HG03442 (cell line): ENCODE results near the gene CNTRL.
"Not testable (repeated sequence)": the region's sequence is repeated elsewhere in the genome, so short reads cannot be mapped to it uniquely, and the experiment has no call there.

ENCODE experiments used
- ATAC-seq: cut with Tn5 transposase; IDR thresholded peaks from one replicate; pipeline ENCODE4 v1.9.1; 2021; ENCODE audit warnings: mild to moderate bottlenecking, moderate library complexity; ENCODE audit not compliant: unreplicated experiment

CNTRL gene, protein sequence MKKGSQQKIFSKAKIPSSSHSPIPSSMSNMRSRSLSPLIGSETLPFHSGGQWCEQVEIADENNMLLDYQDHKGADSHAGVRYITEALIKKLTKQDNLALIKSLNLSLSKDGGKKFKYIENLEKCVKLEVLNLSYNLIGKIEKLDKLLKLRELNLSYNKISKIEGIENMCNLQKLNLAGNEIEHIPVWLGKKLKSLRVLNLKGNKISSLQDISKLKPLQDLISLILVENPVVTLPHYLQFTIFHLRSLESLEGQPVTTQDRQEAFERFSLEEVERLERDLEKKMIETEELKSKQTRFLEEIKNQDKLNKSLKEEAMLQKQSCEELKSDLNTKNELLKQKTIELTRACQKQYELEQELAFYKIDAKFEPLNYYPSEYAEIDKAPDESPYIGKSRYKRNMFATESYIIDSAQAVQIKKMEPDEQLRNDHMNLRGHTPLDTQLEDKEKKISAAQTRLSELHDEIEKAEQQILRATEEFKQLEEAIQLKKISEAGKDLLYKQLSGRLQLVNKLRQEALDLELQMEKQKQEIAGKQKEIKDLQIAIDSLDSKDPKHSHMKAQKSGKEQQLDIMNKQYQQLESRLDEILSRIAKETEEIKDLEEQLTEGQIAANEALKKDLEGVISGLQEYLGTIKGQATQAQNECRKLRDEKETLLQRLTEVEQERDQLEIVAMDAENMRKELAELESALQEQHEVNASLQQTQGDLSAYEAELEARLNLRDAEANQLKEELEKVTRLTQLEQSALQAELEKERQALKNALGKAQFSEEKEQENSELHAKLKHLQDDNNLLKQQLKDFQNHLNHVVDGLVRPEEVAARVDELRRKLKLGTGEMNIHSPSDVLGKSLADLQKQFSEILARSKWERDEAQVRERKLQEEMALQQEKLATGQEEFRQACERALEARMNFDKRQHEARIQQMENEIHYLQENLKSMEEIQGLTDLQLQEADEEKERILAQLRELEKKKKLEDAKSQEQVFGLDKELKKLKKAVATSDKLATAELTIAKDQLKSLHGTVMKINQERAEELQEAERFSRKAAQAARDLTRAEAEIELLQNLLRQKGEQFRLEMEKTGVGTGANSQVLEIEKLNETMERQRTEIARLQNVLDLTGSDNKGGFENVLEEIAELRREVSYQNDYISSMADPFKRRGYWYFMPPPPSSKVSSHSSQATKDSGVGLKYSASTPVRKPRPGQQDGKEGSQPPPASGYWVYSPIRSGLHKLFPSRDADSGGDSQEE (N-terminal part only)

DNA sequence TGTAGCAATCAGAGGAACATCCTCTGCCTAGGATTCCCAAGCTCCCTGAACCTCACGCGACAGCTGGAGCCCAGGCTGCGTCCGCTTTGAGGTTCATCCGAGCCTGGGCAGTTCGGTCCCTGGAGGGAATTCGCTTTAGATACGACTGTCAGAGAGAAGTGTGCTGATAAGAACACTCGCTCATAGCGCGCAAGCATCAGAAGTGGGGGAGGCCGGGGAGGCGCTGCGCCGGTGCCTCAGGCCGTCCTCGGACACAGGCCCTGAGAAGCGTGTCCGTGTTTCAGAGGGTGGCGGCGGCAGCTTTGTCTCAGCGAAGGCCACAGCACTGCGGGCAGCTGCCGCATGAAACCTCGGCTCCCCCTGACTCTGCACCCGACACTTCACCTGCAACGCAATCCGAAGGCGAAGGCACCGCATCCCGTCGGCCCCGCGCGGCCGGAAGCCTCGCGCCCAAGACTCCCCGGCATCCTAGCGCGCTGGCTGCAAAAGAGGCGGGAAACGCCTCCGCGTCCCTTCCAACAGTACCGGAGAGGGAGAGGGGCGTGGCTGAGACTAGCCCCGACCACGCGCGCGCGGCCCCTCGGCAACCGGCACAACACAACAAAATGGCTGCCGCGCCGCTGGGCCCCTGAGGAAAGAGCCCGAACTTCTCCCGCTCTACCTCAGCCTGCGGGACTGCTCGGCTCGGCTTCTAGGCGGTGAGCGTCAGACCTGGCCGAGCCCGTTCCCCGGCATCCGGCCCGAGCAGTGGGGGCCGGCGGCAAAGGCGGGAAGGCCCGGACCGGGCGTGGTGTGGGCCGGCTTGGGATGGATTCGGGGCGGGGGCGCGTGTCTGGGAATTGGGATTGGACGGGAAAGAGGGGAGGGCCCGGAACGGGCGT, at the start of gene CNTRL:
Gene CNTRL, plus strand, starts transcription at position 586 of the 881 bp plus-strand sequence. CDS start 13,372 bp downstream, outside the sequence.
- peak; percentile 62 for ATAC-seq

DNA sequence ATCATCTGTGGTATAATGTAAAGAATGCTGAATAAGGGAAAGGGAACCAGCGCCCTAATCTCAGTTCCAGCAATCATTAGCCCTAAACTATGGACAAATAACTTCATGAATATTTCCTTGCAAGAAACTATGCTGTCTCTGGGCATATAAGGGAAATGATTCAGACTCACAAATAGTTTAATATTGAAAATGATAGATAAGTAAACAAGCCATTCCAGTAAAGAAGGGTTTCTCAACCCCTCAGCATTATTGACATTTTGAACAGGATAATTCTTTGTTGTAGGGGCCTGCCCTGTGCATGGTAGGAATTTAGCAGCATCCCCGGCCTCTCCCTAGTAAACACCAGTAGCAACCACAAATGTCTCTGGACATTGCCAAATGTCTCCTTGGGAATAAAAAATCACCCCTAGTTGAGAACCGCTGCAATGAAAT, 48.5 kb upstream of the CNTRL start:
- ATAC-seq: no peak

DNA sequence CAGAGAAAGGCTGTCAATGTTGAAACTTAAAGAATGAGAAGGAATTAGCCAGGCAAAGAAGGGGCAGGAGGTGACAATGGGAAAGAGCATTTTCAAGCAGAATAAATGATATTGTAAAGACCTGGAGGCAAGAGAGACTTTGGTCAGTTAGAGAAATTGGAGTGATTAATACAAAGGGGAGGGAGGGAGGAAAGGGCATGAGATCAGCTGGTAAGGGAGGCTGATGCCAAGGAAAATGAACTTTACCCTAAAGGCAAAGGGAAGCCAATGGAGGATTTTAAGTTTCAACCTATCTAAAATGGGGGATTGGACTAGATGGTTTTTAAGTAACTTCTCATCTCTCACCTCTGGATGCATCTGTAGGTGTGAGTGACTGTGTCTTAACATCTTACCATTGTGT, 48.0 kb upstream of the CNTRL start:
- no peak for ATAC-seq

- not testable (repeated sequence) for ATAC-seq
Observed at GRCh38 chr9:121028285-121028684, 46.5 kb upstream of the CNTRL start.

GRCh38 chr9:121029469-121029868, 45.3 kb upstream of the CNTRL start:
- ATAC-seq: no peak

- ATAC-seq: no peak
Observed at GRCh38 chr9:121034529-121034928, 40.2 kb upstream of the CNTRL start.

DNA sequence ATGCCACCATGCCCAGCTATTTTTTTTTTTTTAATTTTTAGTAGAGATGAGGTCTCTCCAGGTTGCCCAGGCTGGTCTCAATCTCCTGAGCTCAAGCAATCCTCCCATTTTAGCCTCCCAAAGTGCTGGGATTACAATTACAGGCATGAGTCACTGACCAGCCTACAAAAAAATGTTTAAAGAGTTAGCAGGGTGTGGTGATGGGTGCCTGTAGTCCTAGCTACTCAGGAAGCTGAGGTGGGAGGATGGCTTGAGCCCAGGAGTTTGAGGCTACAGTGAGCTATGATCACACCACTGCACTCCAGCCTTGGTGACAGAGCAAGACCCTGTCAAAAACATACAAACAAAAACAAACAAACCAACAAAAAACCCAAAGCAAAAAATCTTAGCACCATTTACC, 39.0 kb upstream of the CNTRL start:
- not testable (repeated sequence) for ATAC-seq

DNA sequence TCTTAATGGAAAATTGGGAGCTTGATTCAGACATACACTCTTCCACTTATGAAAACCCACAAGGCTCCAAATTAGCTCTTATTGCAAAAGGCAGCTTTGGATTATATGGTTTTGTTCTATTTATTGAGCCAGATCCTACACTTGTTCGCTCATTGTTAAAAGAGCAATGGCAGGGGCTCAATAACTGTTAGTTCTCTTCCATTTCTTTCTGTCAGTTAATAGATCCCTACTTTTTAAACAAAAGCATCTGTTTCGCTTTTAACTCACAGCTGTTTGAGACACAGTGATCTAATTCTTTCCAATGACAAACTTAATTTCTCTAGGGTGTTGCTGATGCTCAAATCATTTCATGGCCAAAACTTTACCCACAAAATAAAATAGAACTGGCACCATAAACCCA, 36.4 kb upstream of the CNTRL start:
- ATAC-seq: no peak

- ATAC-seq: no peak
Observed at GRCh38 chr9:121038804-121039203, 36.0 kb upstream of the CNTRL start.

GRCh38 chr9:121048175-121048574, 26.6 kb upstream of the CNTRL start:
- no peak for ATAC-seq

- no peak for ATAC-seq
Observed at GRCh38 chr9:121048618-121049017, 26.1 kb upstream of the CNTRL start.

DNA sequence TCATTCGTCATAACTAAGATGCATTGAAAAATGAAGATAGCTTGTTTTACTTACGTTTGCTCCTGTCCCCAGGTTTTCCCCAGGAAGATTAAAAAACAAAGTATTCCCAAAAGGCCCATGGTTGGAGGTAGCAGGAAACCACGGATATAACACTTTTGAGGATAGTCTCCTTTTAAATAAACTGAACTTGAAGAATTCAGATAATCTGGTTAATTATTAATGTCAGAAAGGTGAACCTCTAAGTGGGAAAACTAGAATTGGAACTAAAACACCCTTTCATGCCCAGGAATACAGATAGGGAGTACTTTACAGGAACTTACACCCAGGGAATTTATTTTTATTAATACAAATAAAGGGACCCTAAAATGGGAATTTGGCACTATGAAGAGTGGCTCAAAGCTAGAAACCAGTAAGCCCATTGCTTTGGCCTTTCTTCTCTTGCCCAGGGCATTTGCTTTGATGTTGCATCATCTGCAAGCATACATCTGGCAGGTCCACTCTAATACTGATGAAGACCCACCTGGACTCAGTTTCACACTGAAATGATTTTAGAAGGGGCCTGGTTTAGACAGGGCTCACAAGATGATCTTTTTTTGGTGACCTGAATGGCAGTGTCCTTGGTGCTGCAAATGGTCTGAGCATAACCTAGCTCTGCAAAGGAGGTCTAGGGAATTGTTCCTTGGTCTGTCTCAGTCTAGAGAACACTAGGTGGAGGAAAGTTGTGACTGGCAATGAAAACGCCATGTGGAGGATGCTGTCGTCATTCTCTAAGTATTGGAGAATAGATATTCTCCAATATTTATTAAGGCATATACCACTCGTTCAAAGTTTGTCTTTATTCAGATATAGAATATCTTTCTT, 24.4 kb upstream of the CNTRL start, which contains the start of gene C5:
Gene C5, minus strand, starts transcription at position 148 of the 861 bp plus-strand sequence. Its CDS starts 29 bp downstream, at position 119.
- no peak for ATAC-seq

DNA sequence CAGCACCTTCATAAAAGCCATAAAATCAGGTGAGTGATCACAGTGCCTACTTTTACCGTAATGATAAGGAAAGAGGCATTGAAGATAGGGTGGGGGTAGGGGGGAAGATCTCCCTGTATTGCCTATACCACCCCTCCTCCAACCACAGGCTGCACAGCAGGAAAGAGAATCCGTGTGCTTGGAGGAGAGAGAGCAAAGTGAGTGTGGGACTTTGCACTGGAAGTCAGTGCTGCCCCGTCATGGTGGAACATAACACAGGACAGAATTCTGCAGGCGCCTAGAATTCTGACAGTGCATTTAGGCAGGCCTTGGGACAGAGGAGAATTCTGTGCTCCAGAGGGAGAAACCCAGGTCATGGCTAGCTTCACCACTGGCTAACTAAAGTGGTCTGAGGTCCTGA, 21.2 kb upstream of the CNTRL start:
- no peak for ATAC-seq

DNA sequence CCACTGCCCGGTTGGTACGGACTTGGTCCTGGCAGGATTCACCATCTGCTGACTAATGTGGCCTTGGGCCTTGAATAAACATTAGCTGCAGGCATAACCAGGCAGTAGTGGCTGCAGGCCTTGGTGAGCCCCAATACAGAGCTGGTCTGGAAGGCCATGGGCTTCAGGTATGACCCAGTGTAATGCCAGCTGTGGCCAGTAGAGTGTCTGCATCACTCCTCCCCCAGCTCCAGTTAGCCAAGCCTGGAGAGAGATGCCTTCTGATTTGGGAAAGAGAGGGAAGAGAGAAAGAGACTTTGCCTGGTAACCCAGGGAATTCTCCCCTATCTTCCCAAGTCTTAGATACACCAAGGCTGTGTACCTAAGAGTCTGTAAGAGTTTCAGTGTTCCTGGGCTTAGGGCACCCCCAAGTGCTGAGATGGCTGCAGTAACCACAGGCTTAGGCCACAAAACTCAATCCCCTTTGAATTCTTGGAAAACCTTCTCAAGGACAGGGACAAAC, 19.1 kb upstream of the CNTRL start:
- no peak for ATAC-seq

DNA sequence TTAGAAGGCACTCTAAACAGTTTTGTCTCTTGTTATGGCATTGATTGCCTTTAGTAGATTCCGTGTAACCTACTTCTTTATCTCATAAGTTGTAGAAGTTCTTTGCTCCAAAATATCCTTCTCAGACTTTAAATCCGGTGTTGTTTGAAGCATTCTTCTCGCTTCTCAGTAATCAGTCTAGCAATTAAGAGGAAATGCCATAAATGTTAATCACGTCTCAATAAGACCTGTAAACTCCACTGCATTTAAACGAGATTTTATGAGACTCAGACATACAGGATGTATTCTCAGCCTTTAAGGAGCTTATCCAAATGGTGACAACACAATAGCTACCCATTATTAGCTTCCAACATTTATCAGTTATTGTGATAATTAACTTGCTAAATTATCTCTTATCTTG, 16.9 kb upstream of the CNTRL start:
- ATAC-seq: no peak

DNA sequence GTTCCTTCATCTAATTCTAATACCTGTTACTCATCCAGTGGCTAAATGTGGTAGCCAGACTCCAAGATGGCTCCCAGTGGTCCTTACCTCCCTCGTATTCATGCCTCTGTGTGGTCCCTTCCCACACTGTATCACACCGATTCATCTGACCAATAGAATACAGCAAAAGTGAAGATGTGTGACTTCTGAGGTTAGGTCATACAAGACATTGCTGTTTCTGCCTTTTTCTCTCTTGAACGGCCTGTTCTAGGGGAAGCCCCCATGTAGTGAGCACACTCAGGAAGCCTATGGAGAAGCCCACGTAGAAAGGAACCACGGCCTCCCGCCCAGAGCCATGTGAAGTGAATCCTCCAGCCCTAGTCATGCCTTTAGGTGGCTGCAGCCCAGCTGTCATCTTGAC, 15.2 kb upstream of the CNTRL start:
- no peak for ATAC-seq

DNA sequence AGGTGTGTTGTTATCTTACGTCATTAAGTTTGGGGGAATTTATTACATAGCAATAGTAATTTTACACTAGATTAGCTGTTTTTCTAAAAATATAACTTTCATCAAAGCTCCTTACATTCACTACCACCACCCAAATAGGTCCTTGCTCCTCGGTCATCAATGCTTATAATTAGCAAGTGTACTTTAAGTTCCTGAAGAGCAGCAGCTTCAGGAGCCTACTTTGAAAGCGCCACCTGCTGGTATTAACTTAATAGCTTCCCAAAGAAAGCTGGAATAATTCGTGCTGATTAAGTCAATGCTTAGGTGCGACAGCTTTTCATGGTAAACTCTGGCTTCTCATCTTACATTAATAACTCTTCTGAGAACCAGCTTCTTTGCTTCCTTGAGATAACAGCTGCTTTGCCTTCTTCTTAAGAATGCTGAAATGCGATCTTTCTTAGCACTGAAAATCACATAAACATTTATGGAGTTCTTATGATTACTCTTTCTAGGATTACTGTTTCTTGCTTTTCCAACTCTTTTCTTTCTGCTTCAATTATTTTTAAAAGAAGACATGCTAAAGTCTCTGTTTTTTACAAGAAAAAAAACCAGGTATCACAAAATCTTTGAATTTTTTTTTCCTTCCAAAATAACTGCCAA, 14.6 kb upstream of the CNTRL start:
- ATAC-seq: no peak

GRCh38 chr9:121066850-121067249, 7.9 kb upstream of the CNTRL start:
- no peak for ATAC-seq
